K562 (cell line): Measurements from ENCODE around the gene MBD3L4. TPM values are rescaled to one million over a fixed set of nuclear protein-coding genes. Genes with fewer than 3 reads are reported as not detected.

Experiments used
- ATAC-seq: fragments of 200-7000 bp; cut with Tn5 transposase; 3 replicates; pipeline ENCODE4 v1.9.1; 2020; ENCODE audit warnings: moderate library complexity
- BruUV-seq: library from RNA; stranded (reverse); fragments of 400-500 nt; replicated peaks from 2 replicates; lab custom pipeline; 2021; lab: Mats Ljungman, UMichigan
- CTCF ChIA-PET: fragments of 300-600 bp; formaldehyde crosslinking; extraction: SDS; loops from one replicate; lab custom pipeline; 2021; ENCODE audit warnings: low intra/inter-chr PET ratio; lab: Yijun Ruan, JAX
- POLR2A ChIA-PET: fragments of 300-600, 350-650 bp; sonication (Branson Sonifier 250); formaldehyde crosslinking; extraction: SDS; loops from one replicate; lab custom pipeline; 2021; ENCODE audit warnings: antibody characterized with exemption, inconsistent platforms; lab: Yijun Ruan, JAX
- DNase-seq, 4 experiments: peaks; one replicate each; pipeline versions ENCODE4 v3.0.0 to v3.0.0-alpha.2; 2011 to 2018; ENCODE audit warnings: low spot score in 3 of 4, mixed read lengths in 3 of 4; ENCODE audit errors: extremely low read depth in 1 of 4
- FAIRE-seq: peaks from 2 replicates; lab custom pipeline; 2011; peaks lifted over from hg19 to GRCh38; lab: Jason Lieb, UNC
- H2AFZ ChIP-seq: 2 replicates; pipeline ENCODE4 v1.6.0; 2011; ENCODE audit warnings: low read depth, low read length, control low read depth, inconsistent platforms
- H3K27ac ChIP-seq: fragments of 200-600 bp; 3 replicates; pipeline ENCODE4 v1.8.0; 2011; ENCODE audit warnings: low read depth, mild to moderate bottlenecking, control low read depth, inconsistent platforms, low read length, moderate library complexity, mixed read lengths; ENCODE audit errors: extremely low read depth
- H3K27me3 ChIP-seq, 2 experiments: fragments of 300-600 bp in 1 of 2; 2 replicates in 1 of 2; 3 replicates in 1 of 2; pipeline versions ENCODE4 v1.6.0 to v1.8.0; 2011; ENCODE audit warnings: inconsistent platforms in 2 of 2, low read length in 2 of 2, mild to moderate bottlenecking in 1 of 2, mixed read lengths in 1 of 2, moderate library complexity in 1 of 2; ENCODE audit not compliant: control insufficient read depth in 2 of 2, insufficient read depth in 2 of 2
- H3K36me3 ChIP-seq: fragments of 300-600 bp; 3 replicates; pipeline ENCODE4 v1.8.0; 2011; ENCODE audit warnings: mild to moderate bottlenecking, low read length, inconsistent platforms; ENCODE audit not compliant: control insufficient read depth, insufficient read depth
- H3K4me1 ChIP-seq, 2 experiments: fragments of 200-600 bp in 1 of 2; replicated peaks in 1 of 2; 2 replicates in 1 of 2; 3 replicates in 1 of 2; pipeline versions ENCODE4 v1.5.1 to v1.8.0; 2011; ENCODE audit warnings: inconsistent platforms in 2 of 2, low read length in 2 of 2, mild to moderate bottlenecking in 1 of 2, mixed read lengths in 1 of 2, moderate library complexity in 1 of 2; ENCODE audit not compliant: control insufficient read depth in 2 of 2, insufficient read depth in 2 of 2
- H3K4me2 ChIP-seq: 2 replicates; pipeline ENCODE4 v1.6.1; 2011; ENCODE audit warnings: low read length, control low read depth, inconsistent platforms, mixed read lengths; ENCODE audit not compliant: insufficient read depth
- H3K4me3 ChIP-seq: fragments of 200-600 bp; sonication (generic), shearing (Covaris generic); 2 replicates; pipeline ENCODE4 v1.5.1; 2016; ENCODE audit warnings: control low read depth, inconsistent platforms
- H3K79me2 ChIP-seq: fragments of 200-600 bp; 3 replicates; pipeline ENCODE4 v1.8.0; 2011; ENCODE audit warnings: low read length, inconsistent platforms; ENCODE audit not compliant: control insufficient read depth, insufficient read depth
- H3K9ac ChIP-seq, 2 experiments: 2 replicates each; pipeline versions ENCODE4 v1.6.0 to v1.6.1; 2011; ENCODE audit warnings: low read depth in 2 of 2, low read length in 2 of 2, control low read depth in 1 of 2, inconsistent platforms in 1 of 2, mild to moderate bottlenecking in 1 of 2, mixed read lengths in 1 of 2; ENCODE audit not compliant: insufficient read depth in 1 of 2
- H3K9me1 ChIP-seq: one replicate; pipeline ENCODE4 v1.6.0; 2011; ENCODE audit warnings: inconsistent platforms, mild to moderate bottlenecking, low read length, moderate library complexity; ENCODE audit not compliant: control insufficient read depth, insufficient read depth
- H3K9me3 ChIP-seq: replicated peaks from 2 replicates; pipeline ENCODE4 v1.5.1; 2011; ENCODE audit warnings: low read depth, low read length, inconsistent platforms; ENCODE audit not compliant: control insufficient read depth, insufficient read depth
- H4K20me1 ChIP-seq: replicated peaks from 2 replicates; pipeline ENCODE4 v1.6.1; 2011; ENCODE audit warnings: low read length, inconsistent platforms, mixed read lengths; ENCODE audit not compliant: control insufficient read depth, insufficient read depth
- CHD4 ChIP-seq: fragments of 200-600 bp; sonication (generic); IDR thresholded peaks from 3 replicates; pipeline ENCODE4 v1.6.1; 2012; ENCODE audit warnings: low read depth, mild to moderate bottlenecking, mixed read lengths, low read length, inconsistent platforms; ENCODE audit not compliant: insufficient read depth, insufficient replicate concordance, poor library complexity, severe bottlenecking
- GABPB1 ChIP-seq: sonication (generic); formaldehyde crosslinking; IDR thresholded peaks from 2 replicates; pipeline ENCODE4 v1.8.0; 2022; ENCODE audit warnings: mild to moderate bottlenecking, missing genetic modification reagents
- GTF2B ChIP-seq: IDR thresholded peaks from 2 replicates; pipeline ENCODE4 v1.6.1; 2011; ENCODE audit not compliant: insufficient read length; ENCODE audit errors: extremely low read depth
- NFATC3 ChIP-seq: fragments of 450-650 bp; IDR thresholded peaks from 2 replicates; pipeline ENCODE4 v1.6.1; 2017; ENCODE audit warnings: mild to moderate bottlenecking
- RBM14 ChIP-seq: fragments of 200-400 bp; formaldehyde crosslinking; IDR thresholded peaks from 2 replicates; pipeline ENCODE4 v1.6.1; 2018; ENCODE audit warnings: low read depth, mild to moderate bottlenecking, low read length, moderate library complexity, borderline replicate concordance; ENCODE audit not compliant: insufficient read depth
- RBM17 ChIP-seq: fragments of 200-400 bp; formaldehyde crosslinking; IDR thresholded peaks from 2 replicates; pipeline ENCODE4 v1.6.1; 2017; ENCODE audit warnings: low read depth, mild to moderate bottlenecking, low read length, borderline replicate concordance
- TRIM24 ChIP-seq, 2 experiments: fragments of 450-650 bp; IDR thresholded peaks; 2 replicates each; pipeline ENCODE4 v1.6.1; 2016
- XRCC3 ChIP-seq: fragments of 450-650 bp; IDR thresholded peaks from 2 replicates; pipeline ENCODE4 v1.6.1; 2017; ENCODE audit warnings: mild to moderate bottlenecking, moderate library complexity
- ZNF23 ChIP-seq: fragments of 250-450 bp; sonication (Bioruptor Pico); IDR thresholded peaks from 2 replicates; pipeline ENCODE4 v1.4.0; 2020; ENCODE audit warnings: mild to moderate bottlenecking
- ZNF407 ChIP-seq: fragments of 450-650 bp; IDR thresholded peaks from 2 replicates; pipeline ENCODE4 v1.6.1; 2016; ENCODE audit warnings: low read depth
- ZNF584 ChIP-seq: fragments of 200-800 bp; sonication (Bioruptor generic); IDR thresholded peaks from 2 replicates; pipeline ENCODE4 v1.6.1; 2016; ENCODE audit warnings: low read depth, mild to moderate bottlenecking, missing genetic modification characterization, missing compliant biosample characterization
- WGBS: fragments of 100-300 bp; shearing (Covaris generic); methylation state at CpG from one replicate; pipeline ENCODE4 v1.1.6; 2016; ENCODE audit warnings: low coverage, mixed read lengths; ENCODE audit not compliant: insufficient coverage; ENCODE audit errors: missing lambda C conversion rate; 5-methylcytosine and 5-hydroxymethylcytosine counted together
- in situ Hi-C: fragments of 300-500 bp; cut with MboI; formaldehyde crosslinking; loops from 4 replicates; pipeline ENCODE4 v1.15.0; 2018; ENCODE audit warnings: inconsistent platforms, mixed read lengths
- intact Hi-C: fragments of 100-400 bp; cut with micrococcal nuclease; formaldehyde crosslinking; loops from 2 replicates; pipeline ENCODE4 v1.14.2; 2022
- polyA plus RNA-seq, 8 experiments: library from polyadenylated mRNA; depleted of rRNA in 4 of 8; stranded (reverse) in 5 of 8; unstranded in 3 of 8; fragments of >200 nt; fragmentation: Nextera tagmentation in 2 of 8; fragmentation: Illumina TruSeq in 1 of 8; extraction: Ambion mirVana in 2 of 8; extraction: Trizol in 1 of 8; gene quantifications; 2 replicates each; pipeline versions ENCODE4 v1.2.1 to v1.2.3, GENCODE V29; 2011 to 2014; ENCODE audit warnings: inconsistent platforms in 1 of 8, missing spikeins in 1 of 8
- total RNA-seq, 7 experiments: library from RNA; depleted of rRNA in 6 of 7; stranded (reverse); fragments of >200 nt in 6 of 7; fragmentation: Illumina TruSeq in 2 of 7; extraction: Trizol in 2 of 7; gene quantifications; 2 replicates each; pipeline versions ENCODE4 v1.2.1 to v1.2.3, GENCODE V29; 2011 to 2021; ENCODE audit warnings: low replicate concordance in 1 of 7

Gene MBD3L4
- total and polyA plus RNA-seq, 9 of the 15 experiments (the other 6 are each of a cell fraction or from before 2014, with no cell fraction given), result not detected

- no peak for DNase-seq
- BruUV-seq, result no TSS peak
- no peaks in the 10 kb centered on the region for H3K27me3 ChIP-seq
- peaks cover 59% of the 10 kb centered on the region for H3K36me3 ChIP-seq
- no peak overlapping the region for H2AFZ ChIP-seq
- H3K9me3 ChIP-seq, result 0 out of 2 replicates have a peak, but pooled peaks cover 3% of the 10 kb centered on the region
- H3K4me1 ChIP-seq, result peaks cover 3 to 8% of the 10 kb centered on the region in 2 experiments; a peak in 2 of 5 replicates
- ChIA-PET CTCF (no interaction called here), POLR2A (no interaction called here)
- no peaks in the 10 kb centered on the region for H4K20me1 ChIP-seq
- H3K4me2 ChIP-seq, result no peak overlapping the region
- no peak overlapping the region for H3K4me3 ChIP-seq
- no peak for FAIRE-seq
- H3K27ac ChIP-seq, result no peak overlapping the region
- no peak for ATAC-seq
- no peaks in the 10 kb centered on the region for H3K9me1 ChIP-seq
- H3K9ac ChIP-seq, result no peak overlapping the region
- WGBS, result 87% methylated on average over 6 of the region's 6 CpGs
- peaks cover 13% of the 10 kb centered on the region for H3K79me2 ChIP-seq
- in situ Hi-C loops, result no loop called here
- intact Hi-C loops, result no loop called here
- no peak for TF ChIP-seq GTF2B
- no peak for TF ChIP-seq ZNF23
- TF ChIP-seq RBM17, result no peak
- no peak for TF ChIP-seq GABPB1 (CRISPR knock-in tag)
- no peak for TF ChIP-seq TRIM24 (IDR thresholded peaks at IDR 0.05)
- no peak for TF ChIP-seq ZNF584
- TF ChIP-seq XRCC3, result no peak
- TF ChIP-seq ZNF407, result no peak
- no peak for TF ChIP-seq RBM14
- no peak for TF ChIP-seq NFATC3
- no peak for TF ChIP-seq CHD4
Observed at GRCh38 chr19:7072541-7072940, 32.6 kb upstream of the MBD3L4 start.
